Measurements from ENCODE around the gene APBB3.
A peak's percentile ranks its signal among the peaks of the same experiment; 100 is the strongest.

APBB3 gene

DNA sequence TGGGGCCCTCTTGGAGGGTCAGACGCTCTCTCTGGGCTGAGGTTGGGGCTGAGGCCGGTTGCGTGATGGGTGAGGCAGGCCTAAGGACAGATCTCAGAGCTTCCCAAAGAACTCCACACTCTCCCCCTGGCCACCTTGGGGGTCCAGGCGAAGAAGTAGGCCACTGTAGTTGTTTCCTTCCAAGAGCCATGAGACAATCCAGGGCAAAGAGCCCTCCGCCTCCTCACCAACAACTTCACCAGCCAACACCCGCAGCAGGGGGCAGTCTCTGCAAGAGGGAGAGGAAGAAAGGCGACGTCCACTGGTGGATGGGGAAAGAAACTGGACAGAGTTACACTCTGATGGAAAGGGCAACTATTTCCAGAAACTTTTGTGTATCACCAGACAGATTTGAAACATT is 10.9 kb upstream of the APBB3 start:
- peak; percentile 10 to 59 for DNase-seq

DNA sequence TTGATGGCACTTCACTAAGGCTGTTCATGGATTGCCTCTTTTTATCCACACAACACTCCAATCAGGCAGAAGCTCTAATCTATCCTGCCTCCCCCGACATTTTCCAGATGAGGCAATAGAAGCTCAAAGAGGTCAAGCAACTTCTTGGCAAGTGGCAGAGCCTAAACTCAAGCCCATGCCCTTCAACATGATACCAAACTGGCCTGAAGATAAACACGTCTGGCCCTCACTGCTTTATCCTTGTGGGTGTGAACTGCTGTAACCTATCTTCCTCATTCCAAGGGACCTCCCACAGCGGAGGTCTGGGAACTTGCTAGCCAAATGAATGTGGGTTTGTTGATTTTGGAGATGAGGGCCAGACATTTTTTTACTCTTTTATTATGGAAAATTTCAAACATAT is 9.8 kb upstream of the APBB3 start:
- no peak for DNase-seq

DNA sequence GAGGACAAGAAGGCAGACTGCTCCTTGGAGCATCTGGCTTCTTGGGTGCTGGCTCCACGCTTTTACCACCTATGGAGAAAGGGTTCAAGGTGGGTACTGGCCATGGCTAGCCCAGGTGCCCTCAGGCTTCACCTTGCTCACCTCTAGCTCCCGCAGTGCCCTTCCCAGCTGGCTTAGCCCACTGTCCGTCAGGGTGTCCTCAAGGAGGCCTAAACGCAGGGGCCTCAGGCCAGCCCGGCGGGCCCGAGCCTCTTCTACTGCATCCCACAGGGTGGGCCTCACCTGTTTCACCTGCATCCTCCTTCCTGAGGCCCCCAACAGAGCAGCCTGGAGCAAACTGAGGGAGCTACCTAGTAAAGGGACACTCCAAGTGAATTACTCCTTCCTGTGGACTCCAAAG is 9.3 kb upstream of the APBB3 start:
- DNase-seq = no peak

DNA sequence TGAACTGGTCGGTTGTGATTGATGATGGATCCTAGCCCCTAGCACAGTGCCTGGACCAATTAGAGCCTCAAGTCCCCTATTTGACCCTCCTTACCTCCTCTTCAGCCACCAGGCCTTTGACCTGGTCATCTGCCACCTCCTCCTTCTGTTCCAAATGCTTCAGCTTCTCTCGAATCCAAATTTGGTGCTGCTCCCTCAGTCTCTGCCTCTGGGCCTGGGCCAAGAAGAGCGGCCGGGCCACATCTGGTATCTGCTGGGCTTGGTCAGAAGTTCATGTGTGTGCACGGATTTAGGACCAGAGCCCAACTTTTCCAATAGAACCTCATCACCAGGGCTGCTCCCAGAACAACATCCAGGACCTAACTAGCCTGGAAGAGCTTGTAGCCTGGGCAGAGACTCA is 6.7 kb upstream of the APBB3 start:
- DNase-seq = no peak

DNA sequence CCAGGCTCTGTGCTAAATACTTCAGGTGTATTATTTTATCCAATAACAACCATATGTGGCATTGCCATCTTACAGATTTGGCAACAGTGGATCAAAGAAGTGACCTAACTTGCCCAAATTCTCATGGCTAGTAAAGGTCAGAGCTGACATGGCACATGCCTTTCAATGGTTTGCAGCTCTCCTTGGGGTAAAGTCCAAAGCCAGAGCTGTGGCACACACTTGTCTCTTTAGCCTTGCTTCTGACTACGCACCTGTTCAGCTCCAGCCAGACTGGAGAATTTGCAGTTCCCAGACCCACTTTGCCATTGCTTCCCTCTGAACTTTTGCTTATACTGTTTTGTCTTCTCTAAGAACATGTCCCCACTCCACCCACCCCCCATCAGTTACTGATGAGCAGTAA is 6.1 kb upstream of the APBB3 start:
- no peak for DNase-seq

DNA sequence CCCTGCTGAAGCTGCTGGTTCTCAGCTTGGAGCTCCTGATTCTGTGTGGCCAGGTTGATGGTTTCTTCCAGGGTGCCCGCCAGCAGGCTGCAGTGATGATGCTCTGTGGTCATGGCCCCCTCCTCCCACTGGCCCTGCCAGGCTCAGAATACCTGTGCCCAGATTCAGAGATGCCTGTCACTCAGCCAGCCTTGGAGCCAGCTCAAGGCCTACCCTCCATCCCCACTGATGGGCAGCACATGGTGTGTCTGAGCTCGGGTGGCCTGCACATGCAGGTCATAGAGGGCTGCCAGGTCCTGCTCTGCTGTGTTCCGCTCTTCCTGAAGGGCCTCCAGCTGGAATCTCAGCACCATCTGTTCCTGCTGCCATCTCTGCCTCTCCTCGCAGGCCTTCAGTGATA is 5.7 kb upstream of the APBB3 start:
- no peak for DNase-seq

DNA sequence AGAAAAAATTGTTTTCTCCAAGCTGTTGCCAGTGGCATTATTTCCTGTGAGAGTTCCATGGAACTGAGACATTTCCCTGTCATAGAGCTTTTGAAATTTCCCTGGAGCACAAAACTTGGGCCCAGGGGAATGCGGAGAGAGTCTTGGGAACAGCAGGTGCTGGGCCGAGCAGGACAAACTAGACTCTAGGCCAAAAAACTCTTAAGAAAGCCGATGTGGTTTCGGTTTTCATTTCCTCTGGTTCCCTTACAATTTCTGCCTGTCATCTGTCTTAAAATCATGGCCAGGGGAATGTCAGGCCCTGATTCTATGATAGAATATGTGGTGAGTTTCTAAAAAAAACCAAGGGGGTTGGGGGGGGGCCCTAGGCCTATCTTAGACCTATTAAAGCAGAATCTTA is 4.8 kb upstream of the APBB3 start:
- no peak for DNase-seq

DNA sequence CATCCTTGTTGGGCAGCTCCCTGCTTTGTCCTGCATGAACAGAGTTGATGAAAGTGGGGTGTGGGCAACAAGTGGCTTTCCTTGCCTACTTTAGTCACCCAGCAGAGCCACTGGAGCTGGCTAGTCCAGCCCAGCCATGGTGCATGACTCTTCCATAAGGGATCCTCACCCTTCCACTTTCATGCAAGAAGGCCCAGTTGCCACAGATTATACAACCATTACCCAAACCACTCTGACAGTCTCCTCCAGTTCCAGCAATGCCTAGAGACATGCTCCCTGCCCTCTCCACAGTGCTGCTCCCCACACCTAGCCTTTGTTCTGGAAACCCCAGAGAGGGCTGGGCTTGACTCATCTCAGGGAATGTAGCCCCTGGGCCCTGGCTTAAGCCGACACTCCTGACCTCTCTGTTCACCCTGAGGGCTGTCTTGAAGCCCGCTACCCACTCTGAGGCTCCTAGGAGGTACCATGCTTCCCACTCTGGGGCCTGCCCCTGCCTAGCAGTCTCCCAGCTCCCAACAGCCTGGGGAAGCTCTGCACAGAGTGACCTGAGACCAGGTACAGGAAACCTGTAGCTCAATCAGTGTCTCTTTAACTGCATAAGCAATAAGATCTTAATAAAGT is 4.2 kb upstream of the APBB3 start:
- DNase-seq = no peak

DNA sequence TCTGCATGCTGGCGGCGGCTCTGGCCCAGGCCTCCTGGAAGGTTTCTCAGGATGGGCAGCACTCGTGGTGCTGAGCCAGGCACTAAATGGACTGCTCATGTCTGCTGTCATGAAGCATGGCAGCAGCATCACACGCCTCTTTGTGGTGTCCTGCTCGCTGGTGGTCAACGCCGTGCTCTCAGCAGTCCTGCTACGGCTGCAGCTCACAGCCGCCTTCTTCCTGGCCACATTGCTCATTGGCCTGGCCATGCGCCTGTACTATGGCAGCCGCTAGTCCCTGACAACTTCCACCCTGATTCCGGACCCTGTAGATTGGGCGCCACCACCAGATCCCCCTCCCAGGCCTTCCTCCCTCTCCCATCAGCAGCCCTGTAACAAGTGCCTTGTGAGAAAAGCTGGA is 3.5 kb upstream of the APBB3 start:
- no peak for DNase-seq

DNA sequence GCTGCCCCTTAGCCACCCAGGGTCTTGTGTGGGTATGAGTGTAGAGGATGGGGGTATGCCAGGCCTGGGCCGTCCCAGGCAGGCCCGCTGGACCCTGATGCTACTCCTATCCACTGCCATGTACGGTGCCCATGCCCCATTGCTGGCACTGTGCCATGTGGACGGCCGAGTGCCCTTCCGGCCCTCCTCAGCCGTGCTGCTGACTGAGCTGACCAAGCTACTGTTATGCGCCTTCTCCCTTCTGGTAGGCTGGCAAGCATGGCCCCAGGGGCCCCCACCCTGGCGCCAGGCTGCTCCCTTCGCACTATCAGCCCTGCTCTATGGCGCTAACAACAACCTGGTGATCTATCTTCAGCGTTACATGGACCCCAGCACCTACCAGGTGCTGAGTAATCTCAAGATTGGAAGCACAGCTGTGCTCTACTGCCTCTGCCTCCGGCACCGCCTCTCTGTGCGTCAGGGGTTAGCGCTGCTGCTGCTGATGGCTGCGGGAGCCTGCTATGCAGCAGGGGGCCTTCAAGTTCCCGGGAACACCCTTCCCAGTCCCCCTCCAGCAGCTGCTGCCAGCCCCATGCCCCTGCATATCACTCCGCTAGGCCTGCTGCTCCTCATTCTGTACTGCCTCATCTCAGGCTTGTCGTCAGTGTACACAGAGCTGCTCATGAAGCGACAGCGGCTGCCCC is 2.9 kb upstream of the APBB3 start:
- DNase-seq = no peak

DNA sequence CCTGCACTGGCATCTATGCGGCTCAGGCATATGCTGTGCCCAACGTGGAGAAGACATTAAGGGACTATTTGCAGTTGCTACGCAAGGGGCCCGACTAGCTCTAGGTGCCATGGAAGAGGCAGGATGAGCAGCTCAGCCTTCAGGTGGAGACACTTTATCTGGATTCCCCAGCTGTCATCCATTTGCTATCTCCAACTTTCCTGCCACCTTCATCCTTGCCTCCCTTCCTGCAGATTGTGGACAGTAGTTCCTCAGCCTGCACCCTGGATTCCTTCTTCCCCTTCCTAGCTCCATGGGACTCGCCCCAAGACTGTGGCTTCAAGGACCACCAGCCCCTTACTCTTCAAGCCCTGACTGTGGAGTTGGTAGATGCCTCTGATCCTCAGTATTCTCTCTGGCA is 2.3 kb upstream of the APBB3 start:
- no peak for DNase-seq

DNA sequence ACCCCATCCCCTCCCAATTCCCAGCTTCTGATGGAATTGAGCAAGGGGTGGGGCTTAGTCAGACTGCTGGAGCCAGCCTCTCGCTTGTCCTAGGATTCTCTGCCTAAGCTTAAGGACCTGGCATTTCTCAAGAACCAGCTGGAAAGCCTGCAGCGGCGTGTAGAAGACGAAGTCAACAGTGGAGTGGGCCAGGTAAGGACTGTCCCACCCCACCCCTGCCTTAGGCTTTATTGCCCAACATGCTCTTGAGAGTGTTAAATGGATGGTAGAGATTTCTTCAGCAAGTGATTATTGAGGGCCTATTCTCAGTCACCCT is 1.3 kb upstream of the APBB3 start:
- DNase-seq = no peak

DNA sequence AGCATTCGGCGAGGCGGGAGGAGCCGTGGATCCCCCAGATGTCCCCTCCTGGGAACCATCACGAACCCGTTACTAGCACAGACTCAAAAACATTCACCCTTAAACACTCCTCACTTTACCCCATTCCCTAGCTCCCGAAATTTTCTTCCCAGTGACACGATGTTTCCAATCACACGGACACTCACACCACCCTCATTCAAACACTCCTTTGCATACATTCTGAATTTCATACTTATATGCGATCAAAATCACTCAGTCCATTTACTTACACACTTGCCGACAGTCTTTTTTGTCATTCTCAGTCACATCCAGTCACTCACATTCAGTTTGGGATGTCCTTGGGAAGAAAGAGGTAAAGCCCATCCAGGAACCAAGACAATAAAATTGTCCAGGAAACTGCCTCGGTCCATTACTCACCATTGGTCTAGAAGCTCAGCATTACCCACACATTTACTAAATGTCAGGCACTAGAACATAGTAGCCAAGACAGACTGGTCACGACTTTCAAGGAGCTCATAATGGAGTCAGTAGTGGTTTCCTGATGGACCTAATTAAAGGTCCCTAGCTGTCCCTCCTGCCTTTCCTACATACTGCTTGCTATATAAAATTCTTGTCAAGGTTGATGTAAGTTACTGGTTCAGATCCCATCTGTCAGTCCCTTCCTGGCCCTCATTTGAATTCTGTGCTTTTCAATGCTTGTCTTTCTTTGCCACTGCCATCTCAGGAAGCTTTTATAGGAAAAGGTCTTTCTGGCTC is 804 bp upstream of the APBB3 start:
- DNase-seq = no peak

DNA sequence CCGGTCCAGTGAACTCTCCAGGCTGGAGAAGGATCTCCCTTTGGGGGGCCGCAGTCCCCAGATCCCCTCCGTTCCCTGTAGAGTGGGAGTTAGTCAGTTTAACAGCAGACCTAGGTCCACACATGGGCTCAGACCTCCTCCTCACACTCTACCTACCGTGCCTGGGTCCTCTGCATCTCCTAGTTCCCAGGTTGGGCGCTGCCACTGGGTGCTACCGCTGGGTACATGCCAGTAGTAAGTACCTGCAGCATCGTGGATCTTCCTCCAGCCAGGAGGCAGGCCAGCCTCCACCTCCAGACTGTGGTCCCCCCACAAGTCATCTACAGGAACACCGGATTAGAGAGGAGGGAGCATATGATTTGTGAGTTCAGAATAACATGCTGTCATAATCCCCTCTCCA is 802 bp downstream of the APBB3 start:
- peak in 1 of 2 experiments; percentile 26 for DNase-seq

DNA sequence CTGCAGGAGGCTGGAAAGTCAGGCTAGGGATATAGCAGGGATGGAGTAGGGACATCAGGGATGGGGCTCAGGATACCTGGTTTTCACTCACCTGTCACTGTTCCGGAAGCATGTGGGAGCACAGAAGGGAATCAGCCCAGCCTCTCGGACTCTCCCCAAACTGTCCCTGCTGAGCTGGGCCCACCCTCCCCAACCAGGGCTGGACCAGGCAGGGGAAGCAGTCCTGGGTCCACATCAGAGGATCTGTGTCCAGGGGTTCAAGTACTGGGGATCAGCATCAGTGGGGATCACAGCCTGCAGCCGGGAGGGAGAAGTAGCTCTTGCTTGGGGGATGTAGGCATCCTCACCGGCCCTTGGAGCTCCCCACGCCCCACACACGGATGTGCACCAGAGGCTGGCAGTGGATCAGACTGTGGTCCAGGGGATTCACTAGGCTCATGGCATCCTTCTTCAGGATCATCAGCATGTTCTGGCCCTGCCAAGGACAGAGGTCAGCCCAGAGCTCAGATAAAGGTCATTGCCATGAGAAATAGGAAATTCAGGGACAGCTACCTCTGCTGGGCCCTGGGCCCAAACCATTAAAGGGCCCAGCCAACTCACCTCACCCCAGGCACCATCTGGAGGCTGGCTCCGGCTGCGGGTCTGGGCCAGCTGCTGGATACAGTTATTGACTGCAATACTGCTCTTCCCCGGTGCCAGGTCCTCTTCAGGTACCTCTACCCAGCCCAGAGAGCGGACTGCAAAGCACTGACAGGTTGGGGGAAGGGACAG is 2.5 kb downstream of the APBB3 start:
- DNase-seq = no peak

DNA sequence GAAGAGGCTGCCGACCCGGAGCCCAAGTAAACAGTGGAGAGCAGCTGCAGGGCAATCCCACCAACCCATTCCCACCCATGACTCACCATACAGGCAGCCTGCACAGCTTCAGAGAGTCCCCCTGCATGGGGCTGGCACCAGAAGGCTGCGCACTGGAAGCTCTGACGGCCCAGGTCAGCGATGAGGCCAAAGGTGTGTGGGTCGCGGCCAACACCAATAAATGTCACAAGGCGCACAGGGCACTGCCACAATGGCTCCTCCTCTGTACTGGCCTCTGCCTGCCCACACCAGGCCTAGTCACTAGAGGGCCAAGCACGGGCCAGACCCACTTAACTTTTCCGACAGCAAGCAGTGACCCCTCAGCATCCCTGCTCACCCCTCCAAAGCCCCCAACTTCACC is 4.2 kb downstream of the APBB3 start:
- DNase-seq = no peak

DNA sequence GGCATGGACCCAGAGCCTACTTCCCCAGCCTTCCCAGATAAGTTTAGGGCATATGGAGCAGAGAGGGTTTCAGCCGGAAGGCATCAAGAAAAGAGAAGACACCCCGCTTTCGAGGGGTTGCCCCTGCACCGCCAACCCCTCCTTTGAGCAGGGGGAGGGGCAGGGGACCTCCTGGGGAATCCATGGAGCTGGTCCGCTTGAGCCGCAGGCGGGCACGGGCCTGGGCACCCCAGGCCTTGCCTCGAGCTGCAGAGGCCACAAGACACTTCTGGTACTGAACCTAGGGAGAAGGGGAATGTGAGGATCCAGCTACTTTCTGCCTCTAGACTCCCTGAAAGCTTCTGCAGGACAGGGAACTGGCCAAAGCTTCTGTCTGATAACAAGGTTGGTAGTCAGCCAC is 5.9 kb downstream of the APBB3 start:
- no peak for DNase-seq

DNA sequence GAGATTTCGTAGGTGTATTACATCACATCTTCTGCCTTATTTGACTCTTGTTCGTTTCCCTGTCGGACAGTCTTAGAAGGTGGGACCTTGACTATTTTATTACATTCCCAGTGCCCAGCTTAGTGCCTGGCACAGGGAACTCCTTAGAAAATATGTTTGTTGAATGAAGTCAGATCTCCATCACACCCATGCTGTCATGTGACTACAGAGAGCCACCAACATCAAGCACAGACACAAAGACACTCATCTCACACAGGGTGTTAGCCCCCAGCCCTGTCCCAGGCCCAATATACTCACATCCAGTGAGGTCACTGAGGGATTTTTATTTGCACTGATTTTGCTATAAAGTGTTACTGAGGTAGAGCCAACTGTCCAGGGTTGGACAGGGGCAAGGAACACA is 6.4 kb downstream of the APBB3 start:
- DNase-seq = no peak

DNA sequence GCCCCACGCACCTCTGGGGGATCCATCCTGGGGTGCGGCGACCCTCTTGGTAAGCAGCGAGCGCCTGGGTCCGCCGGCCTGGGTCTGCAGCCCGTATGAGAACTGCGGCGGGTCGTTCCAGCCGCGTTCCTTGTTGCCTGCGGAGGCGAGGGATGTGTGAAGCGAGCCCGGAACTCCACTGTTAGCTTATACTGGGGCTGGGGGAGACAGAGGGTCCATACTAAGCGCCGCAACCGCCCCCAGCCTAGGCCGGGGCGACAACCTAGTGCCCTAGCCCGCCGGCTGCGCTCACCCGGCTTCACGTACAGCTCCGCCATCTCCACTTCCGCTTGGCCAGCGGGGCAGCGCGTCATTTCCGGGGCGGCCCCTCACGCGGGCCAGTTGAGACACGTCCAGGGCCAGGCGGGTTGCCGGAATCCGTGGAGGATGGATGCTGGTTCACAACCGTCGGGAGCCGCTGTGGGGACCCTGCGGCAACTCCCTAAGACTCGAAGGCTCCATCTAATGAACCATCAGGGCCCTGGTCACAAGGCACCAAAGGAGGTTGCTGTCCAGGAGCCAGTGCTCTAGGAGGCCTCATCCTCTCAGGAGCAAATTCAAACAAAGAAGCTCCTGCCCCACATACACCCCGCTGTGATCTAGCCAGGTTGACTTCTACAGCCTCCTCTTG is 7.1 kb downstream of the APBB3 start, which contains the start of gene SRA1:
Gene SRA1, minus strand, starts transcription at position 338 of the 670 bp plus-strand sequence. Its CDS starts 21 bp downstream, at position 317.
- peak; percentile 76 to 96 for DNase-seq

DNA sequence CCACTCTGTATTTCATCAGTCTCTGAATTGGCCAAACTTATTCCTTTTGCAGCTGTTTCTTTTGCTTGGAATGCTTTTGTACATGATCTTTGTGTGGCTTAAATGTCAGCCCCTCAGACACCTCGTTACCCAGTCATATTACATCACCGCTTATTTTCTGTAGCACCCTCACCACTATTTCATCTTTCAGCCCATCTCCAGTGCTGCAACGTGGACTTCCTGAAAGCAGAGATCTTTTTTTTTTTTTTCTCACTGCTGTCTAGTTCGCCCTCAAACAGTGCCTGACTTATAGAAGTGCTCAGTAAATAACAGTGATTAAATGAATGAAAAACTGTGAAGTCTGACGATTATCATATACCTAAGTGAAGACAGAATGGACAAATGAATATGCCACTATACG is 8.0 kb downstream of the APBB3 start:
- no peak for DNase-seq

DNA sequence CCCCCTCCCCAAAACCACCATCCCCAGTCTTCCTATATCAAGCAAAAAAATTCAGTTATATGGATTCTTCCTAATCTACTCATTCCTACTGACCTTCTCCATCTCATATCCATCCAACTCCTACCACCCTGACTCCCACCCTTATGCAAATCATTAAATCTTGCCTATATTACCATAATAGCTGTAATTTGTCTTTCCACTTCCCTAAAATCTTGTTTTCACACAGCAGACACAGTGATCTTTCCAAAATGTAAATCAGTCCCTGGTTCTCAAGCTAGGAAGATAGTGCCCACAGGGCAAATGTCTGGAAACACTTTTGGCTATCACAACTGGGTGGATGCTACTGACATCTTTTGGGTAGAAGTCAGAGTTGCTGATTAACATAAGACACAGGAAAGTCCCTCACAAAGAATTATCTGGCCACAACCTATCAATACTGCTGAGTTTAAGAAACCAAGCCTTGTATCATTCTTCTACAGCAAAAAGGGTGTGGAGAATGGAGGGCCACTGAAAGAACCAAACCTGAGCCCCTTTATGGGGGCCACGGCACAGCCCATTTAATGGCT is 8.6 kb downstream of the APBB3 start:
- no peak for DNase-seq

DNA sequence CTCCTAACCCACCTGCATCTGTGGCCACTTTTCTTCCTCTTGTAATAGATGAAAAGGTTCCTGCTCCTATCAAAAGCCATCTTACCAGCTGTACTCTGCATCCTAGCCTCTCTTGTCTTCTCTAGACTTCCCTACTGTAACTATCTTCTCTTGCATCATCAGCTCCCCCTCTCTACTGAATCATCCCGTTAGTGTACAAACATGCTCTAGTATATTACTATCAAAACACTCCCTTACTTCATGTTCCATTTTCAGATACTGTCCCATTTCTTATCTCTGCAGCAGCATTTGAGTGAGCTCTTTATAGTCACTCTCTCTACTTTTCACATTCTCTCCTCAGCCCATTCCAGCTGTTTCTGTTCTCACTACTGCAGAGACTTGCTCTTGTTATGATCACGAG is 9.9 kb downstream of the APBB3 start:
- no peak for DNase-seq

DNA sequence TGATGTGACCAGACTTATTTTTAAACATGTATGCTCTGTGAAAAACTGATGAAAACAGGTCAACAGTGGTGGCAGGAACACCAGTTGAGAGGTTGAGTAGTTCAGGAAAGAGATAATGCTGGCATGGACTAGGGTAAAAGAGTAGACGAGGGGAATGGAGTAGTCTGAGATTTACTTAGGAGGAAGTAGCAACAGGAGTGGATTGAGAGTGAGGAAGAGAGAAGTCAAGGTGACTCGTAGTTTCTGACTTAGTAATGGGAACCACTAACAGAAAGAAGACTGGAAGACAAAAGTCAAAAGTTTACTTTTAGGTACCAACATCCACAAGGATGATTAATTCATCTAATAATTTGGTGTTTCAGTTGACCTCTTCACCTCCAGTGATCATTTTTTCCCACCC is 10.7 kb downstream of the APBB3 start:
- DNase-seq = no peak

All from NCI-H526 (cell line).